Transverse colon (tissue), 4 donors: ENCODE results near the gene SIPA1L3. TPM values are rescaled to one million over a fixed set of nuclear protein-coding genes. Genes with fewer than 3 reads are reported as not detected.
A peak's percentile ranks its signal among the peaks of the same experiment; 100 is the strongest.

ENCODE experiments used
- DNase-seq: peaks from one replicate; pipeline ENCODE4 v3.0.0-alpha.2; 2019
- H3K27ac ChIP-seq, 4 donors: fragments of 200-600 bp; sonication (generic); 2 replicates each; pipeline ENCODE4 v1.5.1; 2016 to 2018; ENCODE audit warnings: inconsistent platforms in 4 of 4
- H3K27me3 ChIP-seq: fragments of 200-600 bp; sonication (generic); 2 replicates; pipeline ENCODE4 v1.5.1; 2017; ENCODE audit warnings: inconsistent platforms
- H3K36me3 ChIP-seq, 4 donors: fragments of 200-600 bp; sonication (generic); 2 replicates each; pipeline ENCODE4 v1.5.1; 2017 to 2019; ENCODE audit warnings: inconsistent platforms in 4 of 4
- H3K4me1 ChIP-seq, 4 donors: fragments of 200-600 bp; sonication (generic); 2 replicates each; pipeline ENCODE4 v1.5.1; 2017 to 2020; ENCODE audit warnings: inconsistent platforms in 4 of 4
- H3K4me3 ChIP-seq, 4 donors: fragments of 200-600 bp; sonication (generic); 1 replicate in 1 of 4; 2 replicates in 3 of 4; pipeline versions ENCODE4 v1.5.1 to v1.6.1; 2017 to 2019; ENCODE audit warnings: inconsistent platforms in 4 of 4
- H3K9me3 ChIP-seq, 2 donors: fragments of 200-600 bp; sonication (generic); 2 replicates each; pipeline ENCODE4 v1.5.1; 2017 to 2019; ENCODE audit warnings: inconsistent platforms in 2 of 2
- EP300 ChIP-seq: sonication (generic); formaldehyde crosslinking; IDR thresholded peaks from one replicate; pipeline ENCODE4 v1.6.1; 2017; ENCODE audit warnings: antibody characterized with exemption, low read depth
- POLR2A ChIP-seq: fragments of 450-650 bp; IDR thresholded peaks from one replicate; pipeline ENCODE4 v1.6.1; 2016; ENCODE audit warnings: antibody characterized with exemption, mild to moderate bottlenecking, moderate library complexity
- POLR2AphosphoS5 ChIP-seq, 3 donors: sonication (generic); formaldehyde crosslinking; IDR thresholded peaks; one replicate each; pipeline ENCODE4 v1.6.1; 2016; ENCODE audit warnings: antibody characterized with exemption in 3 of 3
- WGBS, 2 donors: methylation state at CpG; one replicate each; pipeline ENCODE4 v1.1.5; 2018; ENCODE audit warnings: low coverage in 1 of 2; 5-methylcytosine and 5-hydroxymethylcytosine counted together
- in situ Hi-C, 4 donors: fragments of 200-750 bp; cut with MboI; loops; one replicate each; pipeline versions ENCODE4 v1.15.0 to v1.15.1; 2017; ENCODE audit warnings: low sequenced_read_pairs in 3 of 4, low pct_ligation_motif_present in 1 of 4, low pct_unique_long_range_greater_than_20kb in 1 of 4
- intact Hi-C: fragments of 100-400 bp; cut with DNase I; formaldehyde crosslinking; loops from one replicate; pipeline ENCODE4 v1.15.1; 2023; ENCODE audit warnings: low total_unique reads
- total RNA-seq, 4 donors: library from RNA; depleted of rRNA; stranded (reverse); fragments of >200 nt; gene quantifications; one replicate each; pipeline ENCODE4 v1.1.0, GENCODE V29; 2016
- TF ChIP-seq, protein P1 (sequence below), 5 experiments: fragments of 200-600 bp in 3 of 5; fragments of 450-650 bp in 2 of 5; sonication (generic) in 3 of 5; IDR thresholded peaks; 1 replicate in 2 of 5; 2 replicates in 3 of 5; pipeline ENCODE4 v1.5.1; 2016 to 2017; ENCODE audit warnings: antibody characterized with exemption in 5 of 5, inconsistent platforms in 3 of 5, mild to moderate bottlenecking in 2 of 5, moderate library complexity in 1 of 5

SIPA1L3 gene
- total RNA-seq, 4 donors from 2014 or later: 191 to 284 (median 231) TPM

DNA sequence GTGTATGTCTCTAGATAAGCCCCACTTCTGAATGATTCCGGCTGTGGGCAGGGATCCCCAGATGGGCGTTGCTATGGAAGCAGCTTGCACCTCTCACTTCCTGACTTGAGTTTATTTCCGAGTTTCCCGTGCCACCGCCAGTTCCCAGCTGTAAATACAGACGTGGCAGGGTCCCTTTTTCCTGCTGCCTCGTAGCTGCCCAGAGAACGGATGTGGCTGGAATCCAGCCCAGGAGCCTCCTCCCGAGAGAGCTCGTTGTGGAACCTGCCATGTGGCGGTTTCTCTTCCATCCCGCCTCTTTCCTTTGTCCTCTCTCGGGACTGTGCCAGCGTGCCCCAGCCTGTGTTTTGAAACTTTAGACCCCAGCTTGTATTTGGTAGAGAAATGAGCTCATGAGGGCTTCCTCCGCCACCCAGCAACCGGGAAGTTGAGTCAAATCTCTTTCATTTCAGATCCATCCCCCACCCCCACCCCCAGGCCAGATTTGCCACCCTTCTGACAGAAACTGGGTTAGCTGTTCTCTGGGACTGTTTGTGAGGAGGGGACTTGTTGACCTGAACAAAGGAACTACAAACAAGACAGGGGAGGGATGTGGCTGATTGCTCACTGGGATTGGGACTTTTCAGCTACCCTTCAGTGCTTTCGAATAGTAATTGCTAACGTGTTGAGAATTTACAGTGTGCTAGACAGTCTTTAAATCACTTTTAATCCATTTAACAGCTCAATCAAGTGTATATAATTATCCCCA lies 96.6 kb downstream of the SIPA1L3 start:
- WGBS, 2 donors: 17 to 39% methylated on average over 2 to 18 of the region's 18 CpGs
- TF ChIP-seq EP300 (no peak), POLR2AphosphoS5 (IDR thresholded peaks at IDR 0.05) (peak in 2 of 3 donors; percentile 10 to 30), POLR2A (no peak)
- TF ChIP-seq, protein P1, sequence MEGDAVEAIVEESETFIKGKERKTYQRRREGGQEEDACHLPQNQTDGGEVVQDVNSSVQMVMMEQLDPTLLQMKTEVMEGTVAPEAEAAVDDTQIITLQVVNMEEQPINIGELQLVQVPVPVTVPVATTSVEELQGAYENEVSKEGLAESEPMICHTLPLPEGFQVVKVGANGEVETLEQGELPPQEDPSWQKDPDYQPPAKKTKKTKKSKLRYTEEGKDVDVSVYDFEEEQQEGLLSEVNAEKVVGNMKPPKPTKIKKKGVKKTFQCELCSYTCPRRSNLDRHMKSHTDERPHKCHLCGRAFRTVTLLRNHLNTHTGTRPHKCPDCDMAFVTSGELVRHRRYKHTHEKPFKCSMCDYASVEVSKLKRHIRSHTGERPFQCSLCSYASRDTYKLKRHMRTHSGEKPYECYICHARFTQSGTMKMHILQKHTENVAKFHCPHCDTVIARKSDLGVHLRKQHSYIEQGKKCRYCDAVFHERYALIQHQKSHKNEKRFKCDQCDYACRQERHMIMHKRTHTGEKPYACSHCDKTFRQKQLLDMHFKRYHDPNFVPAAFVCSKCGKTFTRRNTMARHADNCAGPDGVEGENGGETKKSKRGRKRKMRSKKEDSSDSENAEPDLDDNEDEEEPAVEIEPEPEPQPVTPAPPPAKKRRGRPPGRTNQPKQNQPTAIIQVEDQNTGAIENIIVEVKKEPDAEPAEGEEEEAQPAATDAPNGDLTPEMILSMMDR (IDR thresholded peaks at IDR 0.05): no peak

DNA sequence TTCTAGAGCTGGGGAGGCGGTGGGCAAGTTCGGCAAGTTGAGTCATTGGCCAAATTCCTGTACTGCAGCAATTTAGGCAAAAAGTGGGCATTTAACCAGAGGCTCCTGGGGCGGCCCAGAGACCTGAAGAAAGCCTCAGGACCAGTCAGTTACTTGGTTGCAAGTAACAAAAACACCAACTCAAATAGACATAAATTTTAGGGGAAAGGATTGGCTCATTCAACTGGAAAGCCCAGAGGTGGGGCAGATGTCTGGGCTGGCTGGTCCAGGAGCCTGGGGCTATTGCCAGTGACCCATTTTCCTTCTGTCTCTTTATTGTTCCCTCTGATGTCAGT lies 97.1 kb downstream of the SIPA1L3 start:
- peaks cover 5 to 25% (median 15%) of the 10 kb centered on the region in 4 donors for H3K4me1 ChIP-seq
- intact Hi-C loops (no loop called here), in situ Hi-C loops (no loop called here)
- H3K36me3 ChIP-seq: no peaks in the 10 kb centered on the region
- H3K27me3 ChIP-seq: no peaks in the 10 kb centered on the region
- DNase-seq: no peak
- H3K9me3 ChIP-seq: no peaks in the 10 kb centered on the region
- peak overlapping the region; percentile 71 to 80 (median 76) for H3K27ac ChIP-seq
- H3K4me3 ChIP-seq: peak overlapping the region in 3 of 4 donors; percentile 11 to 32 (median 28)
- WGBS, 2 donors: 58 to 60% methylated on average over 1 to 3 of the region's 3 CpGs
- TF ChIP-seq, protein P1 (IDR thresholded peaks at IDR 0.05): no peak
- TF ChIP-seq EP300 (no peak), POLR2A (no peak), POLR2AphosphoS5 (IDR thresholded peaks at IDR 0.05) (no peak)

More for the DNA sequence above, 96.6 kb downstream of the SIPA1L3 start:
- Histone ChIP-seq H3K36me3 (no peaks in the 10 kb centered on the region), H3K27ac (peak overlapping the region; percentile 71 to 80 (median 76)), H3K9me3 (no peaks in the 10 kb centered on the region), H3K4me1 (peaks cover 5 to 25% (median 15%) of the 10 kb centered on the region in 4 donors), H3K4me3 (peak overlapping the region in 3 of 4 donors; percentile 11 to 38 (median 28)), H3K27me3 (no peaks in the 10 kb centered on the region)
- peak; percentile 54 for DNase-seq
- in situ Hi-C loops (no loop called here), intact Hi-C loops (no loop called here)

DNA sequence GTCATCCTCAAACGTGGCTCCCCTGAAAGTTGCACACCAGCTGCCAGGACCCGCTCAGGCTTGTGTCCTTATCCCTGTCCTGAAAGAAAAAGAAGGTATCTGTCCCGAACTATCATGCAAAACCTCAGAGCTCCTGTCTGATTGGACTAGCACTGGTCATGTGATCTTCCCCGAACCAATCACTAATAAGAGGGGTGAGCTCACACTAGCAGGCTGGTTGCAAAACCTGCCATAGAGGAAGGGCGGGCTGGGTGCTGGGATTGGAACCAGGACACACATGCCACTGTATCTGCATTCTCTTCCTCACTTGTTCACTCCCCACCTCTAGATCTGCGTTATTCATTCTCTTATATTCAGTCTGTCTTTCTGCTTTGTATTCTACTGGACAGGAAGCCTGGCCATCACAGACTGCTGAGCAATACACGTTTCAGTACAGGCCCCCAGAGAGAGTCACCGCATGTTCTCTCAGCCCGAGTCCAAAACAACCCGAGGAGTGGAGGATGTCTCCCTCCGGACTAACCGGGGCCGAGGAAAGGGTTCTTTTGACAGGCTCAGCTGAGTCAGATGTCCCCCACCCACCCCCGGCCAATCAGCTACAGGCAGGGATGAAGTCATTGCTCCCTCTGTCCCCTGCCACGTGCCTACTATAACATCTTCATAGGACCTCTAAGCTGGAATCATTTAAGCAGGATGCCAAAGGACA lies 97.7 kb downstream of the SIPA1L3 start:
- in situ Hi-C loops: no loop called here
- TF ChIP-seq POLR2A: peak; percentile 28
- TF ChIP-seq POLR2AphosphoS5 (IDR thresholded peaks at IDR 0.05): peak; percentile 42 to 85 (median 64)
- TF ChIP-seq, protein P1 (IDR thresholded peaks at IDR 0.05): no peak
- no peak for TF ChIP-seq EP300
- peak; percentile 67 for DNase-seq
- no peaks in the 10 kb centered on the region for H3K9me3 ChIP-seq
- no peaks in the 10 kb centered on the region for H3K36me3 ChIP-seq
- peak overlapping the region; percentile 71 to 80 (median 76) for H3K27ac ChIP-seq
- no peaks in the 10 kb centered on the region for H3K27me3 ChIP-seq
- intact Hi-C loops: no loop called here
- peak overlapping the region in 3 of 4 donors; percentile 11 to 32 (median 28) for H3K4me3 ChIP-seq
- peaks cover 5 to 25% (median 15%) of the 10 kb centered on the region in 4 donors for H3K4me1 ChIP-seq
- whole genome bisulfite sequencing, 2 donors: 52% methylated on average over 15 of the region's 15 CpGs; no CpG with 5 or more reads in 1 of the 2 donors

DNA sequence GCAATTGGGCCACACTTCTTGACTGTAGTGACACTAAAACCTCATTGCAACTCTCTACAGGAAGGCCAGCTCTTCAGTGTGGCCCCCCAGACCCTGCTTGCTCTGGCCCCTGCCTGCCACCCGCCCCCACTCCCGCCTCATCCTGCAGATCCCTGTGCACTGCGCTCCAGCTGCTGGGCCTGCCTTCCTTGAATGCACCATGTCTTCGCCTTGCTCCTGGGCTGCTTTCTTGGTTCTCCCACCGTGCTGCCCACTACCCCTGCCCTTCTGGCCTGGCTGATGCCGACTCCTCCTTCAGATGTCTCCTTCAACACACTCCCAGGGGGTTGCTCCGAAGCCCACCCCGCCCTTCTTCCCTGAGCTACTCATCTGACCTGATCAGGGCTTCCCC lies 98.2 kb downstream of the SIPA1L3 start:
- TF ChIP-seq, protein P1 (IDR thresholded peaks at IDR 0.05): no peak
- TF ChIP-seq POLR2AphosphoS5 (IDR thresholded peaks at IDR 0.05) (no peak), POLR2A (no peak), EP300 (no peak)
- Histone ChIP-seq H3K4me3 (no peak overlapping the region), H3K4me1 (peaks cover 5 to 25% (median 13%) of the 10 kb centered on the region in 4 donors), H3K27me3 (no peaks in the 10 kb centered on the region), H3K36me3 (no peaks in the 10 kb centered on the region), H3K27ac (peak overlapping the region; percentile 71 to 80 (median 76)), H3K9me3 (no peaks in the 10 kb centered on the region)
- intact Hi-C loops: no loop called here
- WGBS, 2 donors: 81% methylated on average over 8 of the region's 8 CpGs; no CpG with 5 or more reads in 1 of the 2 donors
- DNase-seq: no peak
- in situ Hi-C loops: no loop called here
